Mesenchymal stem cell (in vitro differentiated cells and primary cell): Measurements from ENCODE around the gene SLC6A17.

Experiments used
- DNase-seq: peaks from one replicate; pipeline ENCODE4 v3.0.0-alpha.2; 2013
- H2AFZ ChIP-seq: one replicate; pipeline ENCODE4 v1.6.1; 2013; ENCODE audit warnings: low read depth, mild to moderate bottlenecking, control low read depth, inconsistent platforms, low read length, moderate library complexity
- H2AK5ac ChIP-seq: 2 replicates; pipeline ENCODE4 v1.6.1; 2013; ENCODE audit warnings: low read length, moderate library complexity, mild to moderate bottlenecking, inconsistent platforms; ENCODE audit not compliant: severe bottlenecking
- H2BK120ac ChIP-seq: one replicate; pipeline ENCODE4 v1.6.1; 2013; ENCODE audit warnings: low read depth, mild to moderate bottlenecking, inconsistent platforms, low read length, moderate library complexity
- H2BK12ac ChIP-seq, 2 experiments: one replicate each; pipeline ENCODE4 v1.6.1; 2013; ENCODE audit warnings: inconsistent platforms in 2 of 2, low read length in 2 of 2, mild to moderate bottlenecking in 2 of 2, moderate library complexity in 2 of 2, control low read depth in 1 of 2
- H2BK15ac ChIP-seq: one replicate; pipeline ENCODE4 v1.6.1; 2013; ENCODE audit warnings: mild to moderate bottlenecking, low read depth, inconsistent platforms; ENCODE audit not compliant: poor library complexity, severe bottlenecking
- H2BK5ac ChIP-seq: 2 replicates; pipeline ENCODE4 v1.6.1; 2013; ENCODE audit warnings: low read depth, mild to moderate bottlenecking, low read length, control low read depth, inconsistent platforms; ENCODE audit not compliant: poor library complexity, severe bottlenecking
- H3K14ac ChIP-seq, 2 experiments: one replicate each; pipeline ENCODE4 v1.6.1; 2013; ENCODE audit warnings: inconsistent platforms in 2 of 2, low read length in 2 of 2, control low read depth in 1 of 2, mild to moderate bottlenecking in 1 of 2, moderate library complexity in 1 of 2
- H3K18ac ChIP-seq, 2 experiments: one replicate each; pipeline ENCODE4 v1.6.1; 2013; ENCODE audit warnings: inconsistent platforms in 2 of 2, low read length in 2 of 2, control low read depth in 1 of 2, low read depth in 1 of 2, mild to moderate bottlenecking in 1 of 2
- H3K23ac ChIP-seq, 2 experiments: one replicate each; pipeline ENCODE4 v1.6.1; 2013; ENCODE audit warnings: inconsistent platforms in 2 of 2, low read length in 2 of 2, mild to moderate bottlenecking in 2 of 2, moderate library complexity in 2 of 2, control low read depth in 1 of 2
- H3K27ac ChIP-seq: 2 replicates; pipeline ENCODE4 v1.5.1; 2013; ENCODE audit warnings: mild to moderate bottlenecking, moderate library complexity, low read length, control low read depth, inconsistent platforms; ENCODE audit not compliant: poor library complexity, severe bottlenecking
- H3K27me3 ChIP-seq, 2 experiments: 2 replicates each; pipeline versions ENCODE4 v1.6.1 to v1.7.0; 2013; ENCODE audit warnings: low read length in 2 of 2, mild to moderate bottlenecking in 2 of 2, moderate library complexity in 2 of 2, control low read depth in 1 of 2, inconsistent platforms in 1 of 2; ENCODE audit not compliant: control insufficient read depth in 1 of 2, insufficient read depth in 1 of 2
- H3K36me3 ChIP-seq, 2 experiments: 2 replicates each; pipeline versions ENCODE4 v1.6.1 to v1.7.0; 2013; ENCODE audit warnings: low read length in 2 of 2, control low read depth in 1 of 2, inconsistent platforms in 1 of 2, low read depth in 1 of 2, mild to moderate bottlenecking in 1 of 2; ENCODE audit not compliant: insufficient read depth in 2 of 2, control insufficient read depth in 1 of 2
- H3K4ac ChIP-seq, 2 experiments: one replicate each; pipeline ENCODE4 v1.6.1; 2013; ENCODE audit warnings: inconsistent platforms in 2 of 2, low read length in 2 of 2, mild to moderate bottlenecking in 2 of 2, moderate library complexity in 2 of 2, control low read depth in 1 of 2, low read depth in 1 of 2
- H3K4me1 ChIP-seq: 2 replicates; pipeline ENCODE4 v1.6.1; 2013; ENCODE audit warnings: low read depth, low read length, control low read depth; ENCODE audit not compliant: control insufficient read depth, insufficient read depth
- H3K4me2 ChIP-seq: 2 replicates; pipeline ENCODE4 v1.6.1; 2013; ENCODE audit warnings: low read length, mild to moderate bottlenecking, inconsistent platforms; ENCODE audit not compliant: poor library complexity, severe bottlenecking
- H3K4me3 ChIP-seq, 2 experiments: 2 replicates each; pipeline versions ENCODE4 v1.5.1 to v1.7.0; 2013; ENCODE audit warnings: low read length in 2 of 2, mild to moderate bottlenecking in 2 of 2, control low read depth in 1 of 2, low read depth in 1 of 2; ENCODE audit not compliant: insufficient read depth in 1 of 2
- H3K79me1 ChIP-seq: replicated peaks from 2 replicates; pipeline ENCODE4 v1.6.1; 2013; ENCODE audit warnings: mild to moderate bottlenecking, control low read depth, low read length, inconsistent platforms; ENCODE audit not compliant: poor library complexity, severe bottlenecking
- H3K9ac ChIP-seq: 2 replicates; pipeline ENCODE4 v1.7.0; 2013; ENCODE audit warnings: mild to moderate bottlenecking, low read length, moderate library complexity
- H3K9me3 ChIP-seq: 2 replicates; pipeline ENCODE4 v1.7.0; 2013; ENCODE audit warnings: mild to moderate bottlenecking, low read length; ENCODE audit not compliant: control insufficient read depth
- H4K8ac ChIP-seq: one replicate; pipeline ENCODE4 v1.6.1; 2013; ENCODE audit warnings: inconsistent platforms, mild to moderate bottlenecking, low read length, moderate library complexity
- H4K91ac ChIP-seq: one replicate; pipeline ENCODE4 v1.6.1; 2013; ENCODE audit warnings: mild to moderate bottlenecking, low read length, inconsistent platforms
- WGBS: methylation state at CpG from one replicate; pipeline ENCODE4 v1.1.7; 2013; ENCODE audit warnings: mixed read lengths; 5-methylcytosine and 5-hydroxymethylcytosine counted together

SLC6A17 gene

DNA sequence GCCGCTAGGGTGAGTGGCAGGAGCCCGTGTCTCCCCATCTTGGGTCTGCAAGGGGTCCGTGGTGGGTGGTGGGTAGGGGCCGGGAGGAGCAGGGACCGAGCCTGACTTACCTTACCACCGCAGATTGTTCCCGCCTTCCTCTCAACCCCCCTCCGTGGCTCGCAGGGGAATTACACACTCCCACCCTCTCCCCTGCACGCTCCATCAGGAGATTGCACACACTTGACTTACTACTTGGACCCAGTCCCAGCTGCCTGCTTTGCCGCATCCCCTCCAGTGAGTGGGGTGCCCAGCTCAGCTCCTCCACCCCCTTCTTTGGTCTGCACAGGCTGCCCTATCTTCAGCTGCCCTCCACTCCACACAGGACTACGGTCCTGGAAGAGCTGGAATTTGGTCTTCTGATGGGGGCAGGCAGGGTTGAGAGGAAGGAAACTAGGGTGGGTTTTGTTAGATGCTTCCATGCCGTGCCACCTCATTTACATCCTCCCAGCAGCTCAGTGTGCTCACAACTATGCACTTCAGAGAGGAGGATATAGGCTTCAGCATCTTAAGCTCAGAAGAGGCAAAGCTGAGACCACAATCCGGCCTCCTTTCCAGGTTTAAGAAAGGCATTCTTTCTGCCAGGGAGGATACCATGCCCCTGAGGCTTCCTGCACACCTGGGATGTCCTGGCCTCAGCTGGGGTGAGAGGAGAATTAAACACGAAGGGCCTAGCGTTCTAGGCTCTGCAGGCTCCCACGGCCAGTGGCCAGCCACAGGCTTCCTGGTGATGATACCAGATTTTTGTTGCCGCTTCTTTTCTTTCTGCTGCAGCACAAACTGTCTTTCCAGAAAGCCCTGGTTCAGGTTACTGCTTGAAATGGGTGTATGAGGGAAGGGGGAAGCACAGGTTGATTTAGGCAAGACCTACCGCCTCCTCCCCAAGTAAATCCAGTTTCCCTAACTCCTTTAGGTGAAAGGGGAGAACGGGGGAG is 62.2 kb downstream of the SLC6A17 start:
- no peak for DNase-seq
- H3K4me3 ChIP-seq, result peak overlapping the region in 1 of 2 experiments; percentile 49
- H4K8ac ChIP-seq, result no peak overlapping the region
- H3K79me1 ChIP-seq, result no peaks in the 10 kb centered on the region
- H3K23ac ChIP-seq, result no peak overlapping the region
- no peak overlapping the region for H2BK12ac ChIP-seq
- no peaks in the 10 kb centered on the region for H3K9me3 ChIP-seq
- H2BK5ac ChIP-seq, result no peak overlapping the region
- H2BK15ac ChIP-seq, result no peak overlapping the region
- H2AFZ ChIP-seq, result no peak overlapping the region
- H3K4me2 ChIP-seq, result no peak overlapping the region
- no peak overlapping the region for H4K91ac ChIP-seq
- H2AK5ac ChIP-seq, result no peak overlapping the region
- H3K18ac ChIP-seq, result no peak overlapping the region
- no peak overlapping the region for H3K4ac ChIP-seq
- no peak overlapping the region for H3K14ac ChIP-seq
- H3K4me1 ChIP-seq, result peaks cover 21% of the 10 kb centered on the region
- peaks cover 3 to 87% of the 10 kb centered on the region in 2 experiments for H3K27me3 ChIP-seq
- peaks cover 2 to 8% of the 10 kb centered on the region in 2 experiments for H3K36me3 ChIP-seq
- no peak overlapping the region for H3K27ac ChIP-seq
- H3K9ac ChIP-seq, result peak overlapping the region; percentile 32
- 59% methylated on average over 8 of the region's 20 CpGs for WGBS
- no peak overlapping the region for H2BK120ac ChIP-seq

GRCh38 chr1:110213143-110213540 is 62.8 kb downstream of the SLC6A17 start:
- Histone ChIP-seq H2BK5ac (no peak overlapping the region), H3K9me3 (no peaks in the 10 kb centered on the region), H3K4ac (no peak overlapping the region), H4K8ac (no peak overlapping the region), H4K91ac (no peak overlapping the region), H3K18ac (no peak overlapping the region), H3K4me1 (peaks cover 21% of the 10 kb centered on the region), H3K36me3 (peaks cover 2 to 9% of the 10 kb centered on the region in 2 experiments), H3K9ac (peak overlapping the region; percentile 29), H3K4me2 (no peak overlapping the region), H3K23ac (no peak overlapping the region), H2BK15ac (no peak overlapping the region), H3K14ac (no peak overlapping the region), H3K27me3 (peaks cover 3 to 88% of the 10 kb centered on the region in 2 experiments), H2BK120ac (no peak overlapping the region), H2AFZ (no peak overlapping the region), H2BK12ac (no peak overlapping the region), H3K79me1 (no peaks in the 10 kb centered on the region), H3K4me3 (no peak overlapping the region), H2AK5ac (no peak overlapping the region), H3K27ac (no peak overlapping the region)
- WGBS, result 82% methylated on average over 1 of the region's 2 CpGs
- no peak for DNase-seq

GRCh38 chr1:110214454-110215404 is 64.4 kb downstream of the SLC6A17 start:
- no peak overlapping the region for H2BK5ac ChIP-seq
- H3K27me3 ChIP-seq, result peaks cover 3 to 83% of the 10 kb centered on the region in 2 experiments
- H3K9ac ChIP-seq, result peak overlapping the region; percentile 10
- H3K14ac ChIP-seq, result no peak overlapping the region
- no peak overlapping the region for H2AK5ac ChIP-seq
- no peak overlapping the region for H4K8ac ChIP-seq
- H2BK12ac ChIP-seq, result no peak overlapping the region
- no peak overlapping the region for H2AFZ ChIP-seq
- H3K27ac ChIP-seq, result no peak overlapping the region
- no peaks in the 10 kb centered on the region for H3K9me3 ChIP-seq
- no peaks in the 10 kb centered on the region for H3K79me1 ChIP-seq
- H2BK120ac ChIP-seq, result no peak overlapping the region
- H3K36me3 ChIP-seq, result peaks cover 2 to 18% of the 10 kb centered on the region in 2 experiments
- H3K4ac ChIP-seq, result no peak overlapping the region
- 86% methylated on average over 16 of the region's 16 CpGs for WGBS
- no peak overlapping the region for H2BK15ac ChIP-seq
- H3K23ac ChIP-seq, result no peak overlapping the region
- peaks cover 18% of the 10 kb centered on the region for H3K4me1 ChIP-seq
- H3K18ac ChIP-seq, result no peak overlapping the region
- no peak overlapping the region for H3K4me3 ChIP-seq
- H4K91ac ChIP-seq, result no peak overlapping the region
- no peak overlapping the region for H3K4me2 ChIP-seq
- no peak for DNase-seq
